Endothelial cell of umbilical vein (primary cell): Measurements from ENCODE around the gene ZNF324. TPM values are rescaled to one million over a fixed set of nuclear protein-coding genes. Genes with fewer than 3 reads are reported as not detected.

Experiments used
- BruUV-seq: library from RNA; stranded (reverse); fragments of 400-500 nt; replicated peaks from 2 replicates; lab custom pipeline; 2021; lab: Mats Ljungman, UMichigan
- CTCF ChIA-PET: fragments of 300-600, 350-600 bp; sonication (Branson Sonifier 250); formaldehyde crosslinking; loops from one replicate; lab custom pipeline; 2021; ENCODE audit warnings: antibody characterized with exemption, inconsistent platforms; lab: Charles Lee
- POLR2A ChIA-PET: fragments of 300-600, 350-600 bp; sonication (Branson Sonifier 250); formaldehyde crosslinking; loops from one replicate; lab custom pipeline; 2021; ENCODE audit warnings: antibody characterized with exemption, inconsistent platforms; lab: Charles Lee
- DNase-seq: peaks from one replicate; pipeline ENCODE4 v3.0.0-alpha.2; 2011; ENCODE audit warnings: low read depth, low spot score
- FAIRE-seq: peaks from 2 replicates; lab custom pipeline; 2011; peaks lifted over from hg19 to GRCh38; lab: Jason Lieb, UNC
- H2AFZ ChIP-seq: 2 replicates; pipeline ENCODE4 v1.6.0; 2012; ENCODE audit warnings: low read depth, low read length, control low read depth, inconsistent platforms
- H3K27ac ChIP-seq: 2 replicates; pipeline ENCODE4 v1.5.1; 2011; ENCODE audit warnings: low read depth, mild to moderate bottlenecking, control low read depth, low read length, moderate library complexity; ENCODE audit not compliant: insufficient read depth
- H3K27me3 ChIP-seq, 2 experiments: 2 replicates each; pipeline versions ENCODE4 v1.6.0 to v1.6.1; 2011; ENCODE audit warnings: low read length in 2 of 2, mixed read lengths in 1 of 2; ENCODE audit not compliant: control insufficient read depth in 2 of 2, insufficient read depth in 2 of 2
- H3K36me3 ChIP-seq, 2 experiments: 2 replicates in 1 of 2; 3 replicates in 1 of 2; pipeline ENCODE4 v1.5.1; 2011; ENCODE audit warnings: low read length in 2 of 2, mild to moderate bottlenecking in 1 of 2, moderate library complexity in 1 of 2; ENCODE audit not compliant: control insufficient read depth in 2 of 2, insufficient read depth in 2 of 2; ENCODE audit errors: extremely low read depth in 1 of 2
- H3K4me1 ChIP-seq: 3 replicates; pipeline ENCODE4 v1.5.1; 2011; ENCODE audit warnings: mild to moderate bottlenecking, low read length; ENCODE audit not compliant: control insufficient read depth, insufficient read depth; ENCODE audit errors: extremely low read depth
- H3K4me2 ChIP-seq: 2 replicates; pipeline ENCODE4 v1.6.1; 2011; ENCODE audit warnings: low read length, control low read depth, mixed read lengths; ENCODE audit not compliant: insufficient read depth
- H3K4me3 ChIP-seq, 3 experiments: fragments of 200-600 bp in 1 of 3; sonication (generic), shearing (Covaris generic) in 1 of 3; replicated peaks in 1 of 3; 2 replicates each; pipeline ENCODE4 v1.5.1; 2011 to 2016; ENCODE audit warnings: control low read depth in 3 of 3, low read length in 3 of 3, mild to moderate bottlenecking in 2 of 3, inconsistent platforms in 1 of 3, low read depth in 1 of 3, moderate library complexity in 1 of 3; ENCODE audit not compliant: insufficient read depth in 1 of 3
- H3K79me2 ChIP-seq: 2 replicates; pipeline ENCODE4 v1.6.0; 2012; ENCODE audit warnings: low read length, inconsistent platforms; ENCODE audit not compliant: control insufficient read depth, insufficient read depth
- H3K9ac ChIP-seq: replicated peaks from 2 replicates; pipeline ENCODE3; 2011; ENCODE audit warnings: low read length, control low read depth; ENCODE audit not compliant: insufficient read depth; ENCODE audit errors: extremely low read depth
- H3K9me1 ChIP-seq: replicated peaks from 3 replicates; pipeline ENCODE4 v1.6.0; 2011; ENCODE audit warnings: mild to moderate bottlenecking, low read length; ENCODE audit not compliant: control insufficient read depth, insufficient read depth; ENCODE audit errors: extremely low read depth
- H3K9me3 ChIP-seq: replicated peaks from 2 replicates; pipeline ENCODE4 v1.5.1; 2012; ENCODE audit warnings: low read length, inconsistent platforms; ENCODE audit not compliant: control insufficient read depth, insufficient read depth
- H4K20me1 ChIP-seq: replicated peaks from 2 replicates; pipeline ENCODE3; 2011; ENCODE audit warnings: mild to moderate bottlenecking, low read length; ENCODE audit not compliant: control insufficient read depth, insufficient read depth; ENCODE audit errors: extremely low read depth
- CTCF ChIP-seq, 2 donors: IDR thresholded peaks; 1 replicate in 1 of 2; 2 replicates in 1 of 2; pipeline ENCODE4 v1.5.1; 2011; ENCODE audit warnings: low read length in 2 of 2, mild to moderate bottlenecking in 2 of 2, moderate library complexity in 2 of 2, control low read depth in 1 of 2, inconsistent platforms in 1 of 2, low read depth in 1 of 2; ENCODE audit not compliant: insufficient read depth in 1 of 2; ENCODE audit errors: extremely low read depth in 1 of 2
- EZH2 ChIP-seq: IDR thresholded peaks from 2 replicates; pipeline ENCODE4 v1.6.1; 2012; ENCODE audit warnings: borderline replicate concordance, low read depth, mild to moderate bottlenecking, moderate library complexity, low read length, inconsistent platforms; ENCODE audit not compliant: severe bottlenecking
- FOS ChIP-seq: IDR thresholded peaks from 2 replicates; pipeline ENCODE4 v1.6.1; 2011; ENCODE audit warnings: mild to moderate bottlenecking, low read length, moderate library complexity, borderline replicate concordance; ENCODE audit not compliant: insufficient read depth
- GATA2 ChIP-seq: IDR thresholded peaks from 2 replicates; pipeline ENCODE4 v1.7.0; 2011; ENCODE audit warnings: low read depth, mild to moderate bottlenecking, moderate library complexity, mixed read lengths, low read length; ENCODE audit not compliant: insufficient read length, insufficient read depth
- MAX ChIP-seq: IDR thresholded peaks from 2 replicates; pipeline ENCODE4 v1.6.1; 2011; ENCODE audit not compliant: insufficient read depth, insufficient read length
- MYC ChIP-seq: IDR thresholded peaks from one replicate; pipeline ENCODE4 v1.6.1; 2011; ENCODE audit warnings: mild to moderate bottlenecking, low read depth, low read length
- POLR2A ChIP-seq: IDR thresholded peaks from 2 replicates; pipeline ENCODE4 v1.6.1; 2012; ENCODE audit warnings: low read depth, mild to moderate bottlenecking, control low read depth, low read length
- POLR2AphosphoS5 ChIP-seq: IDR thresholded peaks from 2 replicates; pipeline ENCODE4 v1.6.1; 2012; ENCODE audit warnings: low read depth, mild to moderate bottlenecking, control low read depth, low read length, moderate library complexity; ENCODE audit not compliant: insufficient read depth
- dilution Hi-C: fragments of 300-500 bp; cut with MboI; formaldehyde crosslinking; loops from one replicate; pipeline ENCODE4 v1.15.0; 2019; ENCODE audit warnings: low sequenced_read_pairs; ENCODE audit not compliant: extremely low pct_ligation_motif_present
- intact Hi-C: fragments of 100-400 bp; cut with micrococcal nuclease; formaldehyde crosslinking; loops from one replicate; pipeline ENCODE4 v1.10.0; 2022
- polyA plus RNA-seq, 4 experiments: library from polyadenylated mRNA; depleted of rRNA in 3 of 4; stranded (reverse) in 3 of 4; unstranded in 1 of 4; fragments of >200 nt; gene quantifications; 2 replicates each; pipeline versions ENCODE4 v1.2.1 to v1.2.3, GENCODE V29; 2011 to 2012; ENCODE audit warnings: missing spikeins in 1 of 4
- total RNA-seq: library from RNA; stranded (reverse); gene quantifications from 2 replicates; pipeline ENCODE4 v1.2.3, GENCODE V29; 2021

Gene ZNF324
- total and polyA plus RNA-seq, 2 donors (not counting 3 experiments of a cell fraction or from before 2014, with no cell fraction given): 6.4 to 8.7 TPM

GRCh38 chr19:58519355-58520256, 52.7 kb downstream of the ZNF324 start, which contains the start of gene ZBTB45:
Gene ZBTB45 (minus strand): TSS chr19:58519810. CDS start chr19:58517673, 2,137 bp downstream.
- Histone ChIP-seq H3K27me3 (no peaks in the 10 kb centered on the region), H3K4me2 (peak within 1 kb of the TSS; percentile 84), H3K9me3 (no peaks in the 10 kb centered on the region), H2AFZ (peak within 1 kb of the TSS; percentile 81), H3K27ac (peak within 1 kb of the TSS; percentile 69), H4K20me1 (no peaks in the 10 kb centered on the region), H3K9ac (peak within 1 kb of the TSS; percentile 91), H3K79me2 (peaks cover 33% of the 10 kb centered on the region), H3K4me3 (peak within 1 kb of the TSS; percentile 67 to 83 (median 73)), H3K9me1 (no peaks in the 10 kb centered on the region), H3K4me1 (peaks cover 19% of the 10 kb centered on the region), H3K36me3 (peaks cover 0 to 11% of the 10 kb centered on the region in 2 experiments)
- DNase-seq (peak; percentile 94), FAIRE-seq (peak; percentile 93)
- TF ChIP-seq POLR2AphosphoS5 (no peak), GATA2 (no peak), EZH2 (no peak), MAX (peak; percentile 30), POLR2A (peak; percentile 64), MYC (peak; percentile 46), CTCF (IDR thresholded peaks at IDR 0.05; ENCODE audit: extremely low read depth in 1 of 2, insufficient read depth in 1 of 2, low read depth in 1 of 2, low read length in 2 of 2) (peak; percentile 69 to 90), FOS (no peak)
- CTCF ChIA-PET: interaction anchor here (0.6 to 4.6 kb wide), 31 partner anchors 9 to 301 kb away, joined by 3 to 111 read pairs (median 6); partner anchors contain the start of genes CHMP2A, MZF1, SLC27A5 and TRIM28
- BruUV-seq: no TSS peak
- dilution Hi-C loops (no loop called here), intact Hi-C loops (loop anchor here (1.0 to 2.0 kb wide), 9 partner anchors 20 to 300 kb away; partner anchors contain the start of genes CHMP2A, TRIM28 and ZNF544)
- POLR2A ChIA-PET: interaction anchor here (1.1 to 3.4 kb wide), 3 partner anchors 24 to 56 kb away, joined by 6 to 20 read pairs (median 17); partner anchors contain the start of gene TRIM28
